GM18498 (cell line): ENCODE results near the gene TCOF1.

ENCODE experiments used
- ATAC-seq: cut with Tn5 transposase; IDR thresholded peaks from one replicate; pipeline ENCODE4 v1.9.1; 2021; ENCODE audit warnings: mild to moderate bottlenecking, moderate library complexity; ENCODE audit not compliant: unreplicated experiment

TCOF1 gene

DNA sequence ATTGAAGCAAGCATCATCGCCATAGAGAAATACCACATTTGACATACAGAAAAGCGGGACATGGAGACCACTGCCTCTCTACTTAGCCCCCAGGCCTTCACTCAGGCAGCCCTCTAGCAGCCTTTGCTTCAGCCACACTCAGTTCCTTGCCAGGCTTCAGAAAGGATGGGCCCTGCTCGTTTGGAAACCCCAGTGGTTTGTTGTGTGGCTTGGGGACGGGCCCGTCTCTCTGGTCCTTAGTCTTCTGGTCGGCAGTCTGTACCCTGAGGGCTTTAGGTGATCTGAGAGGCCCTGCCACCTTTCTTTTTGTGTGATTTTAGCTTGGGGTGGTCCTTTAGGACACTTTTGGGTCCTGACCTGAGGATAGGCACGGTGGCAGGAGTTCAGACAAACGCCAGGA lies 33.7 kb upstream of the TCOF1 start:
- no peak for ATAC-seq

DNA sequence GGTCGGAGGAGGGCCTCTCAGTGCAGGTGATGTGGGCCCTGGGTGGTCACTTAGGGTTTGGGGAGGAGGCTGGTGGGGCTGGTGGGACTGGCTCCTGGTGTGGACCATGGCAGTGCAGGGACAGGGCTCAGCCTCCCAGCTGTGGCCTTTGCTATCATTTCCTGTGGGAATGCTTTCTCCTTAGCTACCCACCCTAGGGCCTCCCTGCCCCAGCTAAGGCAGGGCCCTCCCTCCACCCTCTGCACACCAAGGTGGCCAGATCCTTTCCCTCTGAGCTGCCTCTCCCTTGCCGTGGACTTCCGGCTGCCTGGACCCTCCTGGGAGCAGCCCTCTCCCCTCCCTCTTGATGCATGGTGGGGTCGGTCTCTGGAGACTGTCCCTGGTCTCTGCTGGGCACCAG lies 32.1 kb upstream of the TCOF1 start:
- ATAC-seq: no peak

DNA sequence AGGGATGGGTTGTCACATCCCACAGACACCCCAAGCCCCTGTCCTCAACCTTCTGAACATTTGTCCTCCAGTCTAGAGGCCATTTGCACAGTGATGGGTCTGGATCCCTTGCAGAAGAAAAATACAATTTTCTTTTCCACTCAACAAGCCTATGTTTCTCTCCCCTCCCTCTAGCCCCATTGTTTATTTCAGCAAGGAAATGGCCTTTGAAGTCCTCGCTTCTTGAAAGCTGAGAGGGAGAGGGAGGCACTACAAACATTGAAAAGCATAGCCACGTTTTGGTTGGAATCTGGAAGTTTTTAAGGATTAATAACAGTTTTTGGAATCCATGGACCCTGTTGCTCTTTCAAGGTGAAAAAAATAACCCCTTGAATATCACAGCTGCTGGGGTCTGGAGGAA lies 30.8 kb upstream of the TCOF1 start:
- ATAC-seq: no peak

DNA sequence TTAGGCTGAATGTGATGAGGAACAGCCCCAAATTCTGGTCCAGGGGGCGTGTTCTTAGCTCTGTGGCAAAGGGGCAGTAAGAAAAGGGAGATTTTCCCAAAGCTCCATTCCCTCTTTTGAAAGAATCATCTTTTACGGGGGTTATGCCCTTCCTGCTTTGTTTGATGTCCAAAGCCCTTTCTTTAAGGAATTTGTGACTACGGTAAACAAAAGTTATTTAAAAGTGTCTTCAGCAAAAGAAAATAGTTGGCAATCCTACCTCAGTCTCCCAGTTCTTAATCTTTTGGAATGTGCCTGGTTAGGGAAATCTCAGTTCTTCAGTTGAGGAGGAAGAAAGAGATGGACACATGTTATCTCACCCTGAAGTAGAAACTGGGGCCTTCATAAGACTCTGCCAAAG lies 30.4 kb upstream of the TCOF1 start:
- ATAC-seq: no peak

DNA sequence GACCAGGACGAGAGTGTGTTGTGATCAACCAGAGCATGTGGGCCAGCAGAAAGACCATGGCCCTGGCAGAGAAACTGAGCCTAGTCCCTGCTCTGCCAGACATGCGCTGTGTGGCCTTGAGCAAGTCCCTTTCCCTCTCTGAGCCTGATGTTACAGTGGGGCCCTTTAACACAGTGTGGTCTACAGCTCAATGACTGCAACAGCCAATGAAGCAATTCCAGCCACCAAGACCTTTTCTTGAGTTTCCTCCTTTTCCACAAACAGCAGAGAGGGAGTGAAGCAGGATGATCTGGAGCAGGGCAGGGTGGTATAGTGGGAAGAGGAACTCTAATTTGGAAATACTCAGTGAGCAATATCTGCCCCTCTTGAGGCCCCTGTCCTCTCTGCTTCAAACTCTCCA lies 29.0 kb upstream of the TCOF1 start:
- no peak for ATAC-seq

DNA sequence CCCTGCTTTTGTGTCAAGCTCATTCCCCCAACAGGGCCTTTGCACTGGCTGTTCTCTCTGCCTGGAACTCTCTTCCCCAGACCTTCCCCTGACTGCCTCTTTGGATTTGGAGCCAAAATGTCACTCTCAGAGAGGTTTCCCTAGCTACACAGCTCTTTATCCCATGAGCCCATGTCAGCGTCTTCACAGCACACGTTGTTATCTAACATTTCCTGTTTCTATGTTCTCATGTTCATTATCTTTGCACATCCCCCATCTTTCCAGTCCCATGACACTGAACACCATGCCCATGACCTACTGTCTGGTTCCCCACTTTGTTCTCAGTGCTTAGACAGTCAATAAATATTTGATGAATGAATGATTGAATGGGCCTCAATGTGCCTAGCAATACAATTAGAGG lies 28.5 kb upstream of the TCOF1 start:
- ATAC-seq: no peak

DNA sequence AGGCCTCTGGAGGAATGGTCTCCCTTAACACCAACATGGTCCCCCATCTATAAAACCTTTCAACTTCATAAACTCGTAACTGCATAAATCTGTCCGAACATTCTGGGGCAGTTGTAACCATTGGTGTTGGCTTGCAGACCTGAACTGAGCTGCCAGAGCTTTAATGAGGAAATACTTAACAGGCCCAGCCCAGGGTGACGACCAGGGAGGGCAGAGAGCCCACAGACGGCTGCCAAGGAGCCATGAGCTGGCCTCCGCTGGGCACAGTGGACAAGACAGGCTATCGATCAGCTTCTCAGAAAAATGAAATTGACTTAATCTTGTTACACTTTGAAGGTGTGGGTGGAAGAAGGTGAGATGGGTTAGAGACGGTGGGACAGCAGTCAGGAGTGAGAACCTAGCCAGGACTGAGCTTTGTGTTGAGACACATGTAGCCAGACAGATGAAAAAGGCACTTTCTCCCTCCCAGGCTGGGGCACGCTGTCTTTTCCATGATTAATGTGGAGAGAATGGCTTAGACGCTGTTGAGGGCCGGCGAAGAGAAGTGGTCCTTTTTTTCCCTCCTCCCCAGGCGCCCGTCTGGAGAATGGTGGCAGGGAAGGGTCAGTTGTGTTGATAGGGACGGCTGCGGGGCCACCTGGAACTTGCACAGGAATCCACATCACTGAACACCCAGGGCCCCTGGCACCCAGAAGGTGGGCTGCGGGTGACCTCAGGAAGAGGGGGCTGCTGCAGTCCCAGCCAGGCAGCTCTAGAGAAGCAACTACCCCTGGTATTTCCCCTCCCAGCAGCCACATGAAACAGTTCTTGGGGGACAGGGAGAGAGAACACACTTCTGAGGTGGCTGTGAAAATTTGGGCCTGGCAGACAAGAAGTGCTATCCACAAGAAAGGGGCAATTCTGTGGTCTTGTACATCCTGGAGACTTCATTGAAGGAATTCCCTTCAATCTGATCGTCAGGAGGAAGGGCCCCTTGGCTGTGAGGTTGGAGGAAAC lies 27.3 kb upstream of the TCOF1 start:
- no peak for ATAC-seq

DNA sequence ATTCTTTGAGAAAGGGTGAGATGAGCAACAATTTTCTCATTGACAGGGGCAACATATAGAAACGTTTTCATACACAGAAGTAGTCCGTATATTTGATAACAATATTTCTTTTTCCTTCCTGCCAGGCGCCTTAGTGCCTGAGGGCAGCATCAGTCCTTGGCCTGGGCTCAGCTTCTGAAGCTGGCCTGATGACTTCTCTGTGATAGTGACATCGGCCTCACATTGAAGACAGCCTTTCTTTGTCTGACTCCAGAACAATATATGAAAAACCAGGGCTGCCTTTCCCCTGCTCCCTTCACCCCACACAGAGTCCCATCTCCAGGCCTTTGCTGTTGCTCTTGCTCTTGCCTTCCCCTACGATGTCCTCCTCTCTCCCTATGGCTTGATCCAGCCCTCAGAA lies 24.1 kb upstream of the TCOF1 start:
- no peak for ATAC-seq

DNA sequence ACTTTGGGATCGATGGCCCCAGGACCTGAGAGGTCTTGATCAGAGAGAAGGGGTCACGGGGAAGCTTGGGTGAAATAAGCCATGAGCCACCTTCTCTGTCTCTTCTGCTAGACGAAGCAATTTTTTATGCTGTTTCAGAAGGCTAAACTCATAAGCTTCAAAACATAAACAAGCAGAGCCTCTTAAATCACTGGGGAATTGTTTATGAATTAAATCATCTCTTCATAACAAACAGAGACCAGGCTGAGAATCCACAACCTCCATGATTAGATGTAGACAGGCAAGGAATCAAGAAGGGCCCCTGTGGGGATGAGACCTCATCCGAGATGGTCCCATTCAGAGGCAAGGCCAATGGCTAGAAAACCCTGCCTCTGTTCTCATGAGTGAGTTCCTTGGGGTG lies 21.7 kb upstream of the TCOF1 start:
- no peak for ATAC-seq

DNA sequence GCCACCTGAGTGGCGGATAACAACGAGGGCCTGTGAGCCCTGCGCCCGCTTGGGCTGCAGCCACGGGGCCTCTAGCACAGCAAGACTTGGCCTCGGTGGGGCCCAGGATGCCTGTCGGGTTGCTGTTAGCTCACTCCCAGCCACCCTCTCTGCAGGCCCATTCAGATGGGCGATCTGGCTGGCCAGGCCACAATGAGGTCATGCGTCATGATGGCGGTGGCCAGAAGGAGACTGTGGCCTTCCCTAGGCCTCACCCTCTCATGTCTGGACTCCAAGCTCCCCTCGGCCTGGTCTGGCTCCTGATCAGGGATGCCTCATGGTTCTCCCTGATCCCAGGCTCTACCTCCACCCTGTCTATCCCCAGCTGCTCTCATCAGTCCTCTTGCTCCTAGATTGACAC lies 19.0 kb upstream of the TCOF1 start:
- no peak for ATAC-seq

DNA sequence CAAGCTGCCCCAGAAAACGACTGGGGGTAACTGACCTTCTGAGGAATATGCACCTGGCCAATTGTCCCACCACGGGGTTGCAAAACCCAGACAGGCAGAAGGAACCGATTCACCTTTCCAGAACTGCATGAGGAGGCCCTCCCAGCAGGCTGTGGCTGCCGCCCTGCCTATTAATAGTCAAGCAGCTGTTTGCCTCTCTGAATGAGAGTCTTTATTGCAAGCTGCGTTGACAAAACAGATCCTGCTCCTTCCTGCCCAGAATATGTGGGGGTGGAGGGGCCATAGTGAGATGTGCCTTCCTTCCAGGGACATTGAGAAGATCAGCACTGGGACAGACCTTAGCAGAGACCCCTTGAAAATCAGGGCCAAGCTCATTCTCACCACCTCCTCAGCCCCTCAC lies 18.3 kb upstream of the TCOF1 start:
- ATAC-seq: no peak

DNA sequence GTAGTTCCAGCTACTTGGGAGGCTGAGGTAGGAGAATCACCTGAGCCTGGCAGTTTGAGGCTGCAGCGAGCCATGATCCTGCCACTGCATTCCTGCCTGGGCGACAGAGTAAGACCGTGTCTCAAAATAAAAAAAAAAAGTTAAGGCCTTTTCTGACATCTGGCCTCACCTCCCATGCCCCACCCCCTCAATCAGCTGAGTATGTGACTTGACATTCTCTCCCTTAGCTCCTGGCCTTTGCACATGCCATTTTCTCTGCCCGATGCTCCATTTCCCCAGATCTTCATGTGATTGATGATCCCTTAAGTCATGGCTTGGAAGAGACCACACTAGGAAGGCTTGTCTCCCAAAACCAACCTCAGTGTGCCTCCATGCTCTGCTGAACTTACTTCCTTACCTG lies 17.7 kb upstream of the TCOF1 start:
- no peak for ATAC-seq

DNA sequence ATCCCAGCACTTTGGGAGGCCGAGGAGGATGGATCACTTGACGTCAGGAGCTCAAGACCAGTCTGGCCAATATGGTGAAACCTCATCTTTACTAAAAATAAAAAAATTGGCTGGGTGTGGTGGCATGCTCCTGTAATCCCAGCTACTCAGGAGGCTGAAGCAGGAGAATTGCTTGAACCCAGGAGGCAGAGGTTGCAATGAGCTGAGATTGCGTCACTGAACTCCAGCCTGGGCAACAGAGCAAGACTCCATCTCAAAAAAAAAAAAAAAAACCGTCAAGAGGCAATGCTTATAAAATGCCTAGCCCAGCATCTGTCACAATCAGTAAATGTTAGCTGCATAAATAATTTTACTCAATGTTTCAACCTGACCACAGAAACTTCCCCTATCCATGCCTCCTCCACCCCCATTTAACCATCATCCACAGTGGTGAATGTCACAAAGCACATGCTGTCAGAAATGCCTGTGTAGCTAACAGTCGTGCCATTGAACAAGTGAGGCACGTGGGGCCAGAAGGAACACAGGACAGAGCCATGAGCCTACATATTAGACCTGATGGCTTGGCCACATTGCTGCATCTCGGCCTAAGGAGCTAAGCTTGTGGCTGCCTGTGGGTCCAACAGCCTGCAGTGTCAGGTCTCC lies 16.8 kb upstream of the TCOF1 start:
- no peak for ATAC-seq

DNA sequence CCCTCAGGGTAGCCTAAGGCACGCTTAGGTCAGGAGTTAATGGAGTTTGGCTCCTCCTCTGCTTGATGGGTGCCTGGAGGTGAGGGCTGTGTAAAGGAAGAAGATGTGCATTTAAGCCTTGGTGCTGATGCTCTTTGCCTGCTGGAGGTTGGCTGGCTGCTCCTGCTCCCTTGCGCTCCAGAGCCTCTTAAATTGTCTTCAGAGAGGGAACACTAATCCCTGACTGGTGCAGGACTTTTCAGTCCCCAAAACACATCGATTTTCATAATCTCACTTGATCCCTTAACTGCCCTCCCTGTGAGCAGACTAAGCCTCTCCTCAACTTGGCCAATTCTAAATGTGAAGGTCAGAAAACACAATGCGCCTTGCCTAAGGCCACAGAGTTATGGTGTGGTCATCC lies 16.2 kb upstream of the TCOF1 start:
- ATAC-seq: no peak

DNA sequence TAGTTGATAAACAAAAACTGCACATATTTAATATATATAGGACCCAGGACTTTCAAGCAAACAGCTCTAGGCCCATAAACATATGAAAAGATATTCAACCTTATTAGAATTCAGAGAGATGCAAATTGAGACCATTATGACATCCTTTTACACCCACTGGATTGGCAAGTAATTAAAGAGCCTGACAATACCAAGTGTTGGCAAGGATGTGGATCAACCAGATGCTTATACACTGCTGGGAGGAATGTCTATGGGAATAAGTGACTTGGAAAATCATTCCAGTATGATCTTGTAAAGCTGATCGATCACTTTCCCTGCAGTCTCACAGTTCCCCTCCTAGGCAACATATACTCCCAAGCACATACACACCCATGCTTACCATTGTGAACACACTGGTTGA lies 15.5 kb upstream of the TCOF1 start:
- no peak for ATAC-seq

DNA sequence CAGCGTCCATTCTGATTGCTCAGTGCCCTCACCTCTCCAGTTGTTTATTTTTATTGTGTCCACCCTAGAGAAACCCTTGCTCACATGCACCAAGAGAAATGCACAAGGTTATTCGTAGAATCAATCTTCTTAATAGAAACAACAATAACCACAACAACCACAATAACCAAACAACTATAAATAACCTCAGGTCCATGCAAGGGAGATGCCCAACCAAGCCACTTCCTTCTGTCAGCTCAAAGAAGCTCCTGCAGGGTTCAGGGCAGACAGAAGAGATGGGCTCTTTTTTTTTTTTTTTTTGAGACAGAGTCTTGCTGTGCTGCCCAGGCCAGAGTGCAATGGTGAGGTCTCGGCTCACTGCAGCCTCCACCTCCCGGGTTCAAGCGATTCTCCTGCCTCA lies 14.9 kb upstream of the TCOF1 start:
- no peak for ATAC-seq

DNA sequence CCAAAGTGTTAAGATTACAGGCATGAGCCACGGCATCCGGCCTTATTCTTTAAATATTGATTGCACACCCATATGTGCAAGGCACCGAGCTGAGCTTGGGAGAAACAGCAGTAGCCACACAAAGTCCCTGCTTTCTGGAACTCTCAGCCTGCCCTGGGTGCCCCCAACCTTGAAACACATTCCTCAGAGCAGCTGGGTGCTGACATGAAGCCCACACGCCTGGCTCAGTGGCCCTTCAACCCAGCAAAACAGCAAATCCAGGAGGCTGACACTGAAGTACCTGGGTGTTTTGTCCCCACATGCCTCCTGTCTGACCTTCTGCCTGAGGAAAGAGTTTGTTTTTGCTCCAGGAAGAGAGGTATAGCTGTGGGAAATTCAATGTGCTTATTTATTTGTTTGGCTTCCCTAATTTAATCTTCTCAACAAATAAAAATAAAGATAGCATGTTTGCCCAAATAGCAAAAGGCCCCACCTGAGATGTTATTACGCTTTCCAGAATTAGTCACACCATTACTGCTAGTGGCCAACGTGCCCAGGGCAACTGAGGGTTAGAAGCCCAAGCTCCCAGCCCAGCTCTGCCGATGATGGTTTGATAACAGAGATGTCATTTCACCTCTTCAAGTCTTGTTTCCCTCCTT lies 13.4 kb upstream of the TCOF1 start:
- no peak for ATAC-seq

DNA sequence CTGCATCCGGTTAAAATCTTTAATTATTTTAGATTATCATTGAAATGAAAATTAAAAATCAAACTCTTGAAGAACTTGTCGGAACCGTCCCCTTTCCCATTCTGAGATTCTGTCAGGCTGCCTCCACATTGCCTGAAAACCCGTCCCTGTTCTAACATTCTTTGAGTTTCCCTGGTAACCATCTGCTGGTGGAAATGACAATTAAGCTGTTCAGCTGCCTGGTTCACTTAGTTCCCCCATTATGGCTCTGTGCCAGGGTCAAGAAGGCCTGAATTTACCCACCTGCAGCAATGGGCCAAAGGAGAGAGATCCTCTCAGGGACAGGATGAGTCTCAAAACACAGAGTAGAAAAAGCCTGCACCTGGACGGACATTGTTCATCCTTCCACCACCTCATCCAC lies 11.8 kb upstream of the TCOF1 start:
- no peak for ATAC-seq

DNA sequence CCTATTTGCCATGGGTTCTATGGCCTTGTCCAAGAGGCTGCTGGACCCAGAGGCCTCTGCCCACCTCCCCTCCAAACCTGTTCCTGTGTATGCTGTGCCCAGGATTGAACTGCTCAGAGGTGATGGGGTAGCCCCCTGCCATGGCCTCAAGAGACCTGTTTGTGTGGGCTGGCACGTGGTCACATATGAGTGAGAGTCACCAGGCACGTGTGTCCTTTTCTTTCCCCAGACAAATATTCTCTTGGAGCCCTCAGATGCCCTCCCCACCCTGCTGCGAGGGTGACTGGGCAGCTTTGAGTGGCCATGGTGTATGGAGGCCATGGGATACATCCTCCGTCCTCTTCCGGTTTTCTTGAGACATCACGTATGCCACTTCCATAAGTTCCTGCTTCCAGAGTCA lies 10.9 kb upstream of the TCOF1 start:
- ATAC-seq: no peak

DNA sequence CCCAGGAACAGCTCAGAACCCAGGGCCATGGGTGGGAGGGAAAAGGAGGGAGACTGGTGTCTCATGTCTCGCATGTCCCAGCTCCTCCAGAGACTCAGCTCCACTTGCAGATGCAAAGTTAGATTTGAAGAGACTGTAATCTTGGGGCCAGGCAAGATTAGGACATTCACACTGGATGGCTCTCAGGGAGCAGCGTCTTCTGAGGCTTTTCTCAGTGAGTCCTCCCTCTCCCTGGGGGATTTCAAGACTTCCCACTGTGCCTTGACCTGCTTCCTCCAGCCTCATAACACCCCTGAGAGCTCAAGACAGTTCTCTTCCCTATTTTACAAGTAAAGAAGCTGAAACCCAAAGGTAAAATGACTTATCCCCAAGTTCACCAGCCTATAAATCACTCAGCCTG lies 10.5 kb upstream of the TCOF1 start:
- no peak for ATAC-seq

DNA sequence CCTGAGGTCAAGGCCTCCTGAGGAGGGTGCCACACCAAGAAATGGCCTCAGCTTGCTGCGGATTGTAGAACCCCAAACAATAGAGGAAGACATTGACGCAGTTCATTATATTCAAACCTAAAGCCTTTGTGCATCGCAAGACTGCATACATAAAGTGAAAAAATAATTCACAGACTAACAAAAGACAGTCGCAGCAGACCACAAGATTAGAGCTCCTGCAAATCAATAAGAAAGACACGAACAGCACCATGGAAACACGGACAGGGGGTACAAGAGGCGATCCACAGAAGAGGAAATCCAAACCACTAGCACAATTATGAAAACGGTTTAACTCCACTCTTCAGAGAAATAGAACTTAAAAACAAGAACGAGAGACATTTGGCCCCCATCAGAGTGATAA lies 10.0 kb upstream of the TCOF1 start:
- no peak for ATAC-seq

DNA sequence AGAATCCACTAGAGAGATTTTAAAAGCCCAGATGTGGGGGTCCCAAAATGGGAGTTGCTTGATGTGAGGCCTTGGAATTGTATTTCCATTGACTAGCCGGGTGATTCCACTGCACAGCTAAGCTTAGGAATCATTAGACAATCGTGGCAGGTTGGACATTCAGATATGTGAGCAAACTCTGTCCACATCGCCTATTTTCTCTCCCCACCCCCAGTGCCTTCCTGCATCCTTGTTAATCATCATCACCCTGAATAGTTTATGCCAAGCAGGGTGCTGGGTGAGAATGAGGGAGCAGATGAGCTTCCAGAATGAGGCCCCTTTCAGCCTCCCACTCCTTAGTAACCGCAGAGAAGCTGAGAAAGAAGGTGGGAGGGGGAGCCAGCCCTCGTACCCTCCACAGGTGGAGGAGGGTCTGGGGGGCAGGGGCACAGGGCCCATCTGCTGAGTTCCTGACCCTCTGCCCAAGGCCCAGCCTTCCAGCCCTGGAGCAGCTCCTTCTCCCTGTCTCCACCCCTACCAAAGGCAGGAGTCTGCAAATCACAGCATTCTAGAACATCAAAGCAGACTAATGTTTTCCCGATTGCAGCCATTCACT lies 7.7 kb upstream of the TCOF1 start:
- no peak for ATAC-seq
